ENCODE data around the gene HIBCH. TPM values are rescaled to one million over a fixed set of nuclear protein-coding genes. Genes with fewer than 3 reads are reported as not detected.
A peak's percentile ranks its signal among the peaks of the same experiment; 100 is the strongest.

Gene HIBCH
- total and polyA plus RNA-seq, 2 of the 13 experiments (the other 11 are each of a cell fraction or from before 2014, with no cell fraction given) = 18.8 to 49.5 TPM

GRCh38 chr2:190179754-190180312 is 139.8 kb downstream of the HIBCH start (continued):
- no peak for TF ChIP-seq TOE1 (CRISPR knock-in tag; IDR thresholded peaks at IDR 0.05)
- TF ChIP-seq NONO (IDR thresholded peaks at IDR 0.05) = no peak
- TF ChIP-seq NONO (CRISPR knock-in tag; conservative IDR thresholded peaks at IDR 0.05) = 0 out of 2 replicates have a peak, but pooled peaks have one; percentile 61
- TF ChIP-seq ZNF136 (CRISPR knock-in tag; IDR thresholded peaks at IDR 0.05; ENCODE audit: low read depth) = peak; percentile 19; the same call in 1 of the 2 replicates
- no peak for TF ChIP-seq NFYC (CRISPR knock-in tag; IDR thresholded peaks at IDR 0.05)
- peak; percentile 85; the same call in 1 of the 2 replicates for TF ChIP-seq ZNF317 (CRISPR knock-in tag; IDR thresholded peaks at IDR 0.05)
- no peak for TF ChIP-seq ZNF720 (CRISPR knock-in tag; IDR thresholded peaks at IDR 0.05)
- no peak for TF ChIP-seq CREBL2 (CRISPR knock-in tag; IDR thresholded peaks at IDR 0.05; ENCODE audit: borderline replicate concordance)
- TF ChIP-seq CHD2 (IDR thresholded peaks at IDR 0.05; ENCODE audit: low read depth, low read length) = no peak; the same call in 1 of the 2 replicates
- 0 out of 2 replicates have a peak, but pooled peaks have one; percentile 13 for TF ChIP-seq TMF1 (CRISPR knock-in tag; IDR thresholded peaks at IDR 0.05; ENCODE audit: low read depth)
- TF ChIP-seq KLF16 (CRISPR knock-in tag; IDR thresholded peaks at IDR 0.05) = no peak
- 0 out of 3 replicates have a peak, but pooled peaks have one; percentile 14 for TF ChIP-seq MXI1 (IDR thresholded peaks at IDR 0.05; ENCODE audit: borderline replicate concordance, low read depth, low read length)
- TF ChIP-seq ELF4 (CRISPR knock-in tag; IDR thresholded peaks at IDR 0.05; ENCODE audit: borderline replicate concordance) = no peak
- TF ChIP-seq BRCA1 (CRISPR knock-in tag; IDR thresholded peaks at IDR 0.05) = no peak
- TF ChIP-seq MEF2D (CRISPR knock-in tag; IDR thresholded peaks at IDR 0.05) = peak; percentile 37; the same call in 1 of the 2 replicates
- TF ChIP-seq ZNF788 (CRISPR knock-in tag; IDR thresholded peaks at IDR 0.05; ENCODE audit: borderline replicate concordance) = no peak
- no peak for TF ChIP-seq ZNF557 (CRISPR knock-in tag; IDR thresholded peaks at IDR 0.05)
- no peak; the same call in 1 of the 2 replicates for TF ChIP-seq SNAI1 (CRISPR knock-in tag; IDR thresholded peaks at IDR 0.05; ENCODE audit: borderline replicate concordance)
- TF ChIP-seq ZNF138 (CRISPR knock-in tag; IDR thresholded peaks at IDR 0.05; ENCODE audit: low read depth) = no peak
- TF ChIP-seq BATF2 (CRISPR knock-in tag; IDR thresholded peaks at IDR 0.05) = no peak
- no peak for TF ChIP-seq ZNF362 (CRISPR knock-in tag; IDR thresholded peaks at IDR 0.05; ENCODE audit: borderline replicate concordance)
- no peak; the same call in 1 of the 2 replicates for TF ChIP-seq TARDBP (CRISPR knock-in tag; IDR thresholded peaks at IDR 0.05)
- no peak for TF ChIP-seq ZFP41 (CRISPR knock-in tag; IDR thresholded peaks at IDR 0.05; ENCODE audit: borderline replicate concordance)
- no peak for TF ChIP-seq ZNF670 (CRISPR knock-in tag; IDR thresholded peaks at IDR 0.05; ENCODE audit: borderline replicate concordance)
- TF ChIP-seq KDM5A (IDR thresholded peaks at IDR 0.05; ENCODE audit: borderline replicate concordance, low read length) = no peak
- TF ChIP-seq RNF2 (conservative IDR thresholded peaks at IDR 0.05; ENCODE audit: low read depth) = no peak
- TF ChIP-seq FOXP4 (CRISPR knock-in tag; IDR thresholded peaks at IDR 0.05) = 0 out of 2 replicates have a peak, but pooled peaks have one; percentile 56
